ENCODE measurements around the gene PAPOLA.

Gene PAPOLA

DNA sequence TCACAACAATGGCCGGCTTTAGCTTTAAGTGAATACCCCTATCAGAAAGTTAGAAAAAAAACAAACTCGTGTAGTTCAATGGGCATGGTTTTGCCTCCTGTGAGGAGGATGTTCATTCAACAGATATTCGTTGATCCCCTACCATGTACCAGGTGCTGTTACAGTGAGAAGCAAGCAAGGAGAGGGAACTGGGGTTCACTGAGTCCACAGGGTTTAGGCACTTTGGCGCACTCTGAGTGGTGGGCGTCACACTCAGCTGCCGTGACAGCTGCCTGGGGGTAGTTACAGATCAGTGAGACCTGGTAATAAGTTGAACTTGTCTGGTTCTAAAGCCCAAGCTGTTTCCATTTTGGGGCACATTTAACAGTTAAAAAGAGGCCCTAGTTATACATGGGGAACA lies 74.2 kb downstream of the PAPOLA start:
- TF ChIP-seq, protein P1, sequence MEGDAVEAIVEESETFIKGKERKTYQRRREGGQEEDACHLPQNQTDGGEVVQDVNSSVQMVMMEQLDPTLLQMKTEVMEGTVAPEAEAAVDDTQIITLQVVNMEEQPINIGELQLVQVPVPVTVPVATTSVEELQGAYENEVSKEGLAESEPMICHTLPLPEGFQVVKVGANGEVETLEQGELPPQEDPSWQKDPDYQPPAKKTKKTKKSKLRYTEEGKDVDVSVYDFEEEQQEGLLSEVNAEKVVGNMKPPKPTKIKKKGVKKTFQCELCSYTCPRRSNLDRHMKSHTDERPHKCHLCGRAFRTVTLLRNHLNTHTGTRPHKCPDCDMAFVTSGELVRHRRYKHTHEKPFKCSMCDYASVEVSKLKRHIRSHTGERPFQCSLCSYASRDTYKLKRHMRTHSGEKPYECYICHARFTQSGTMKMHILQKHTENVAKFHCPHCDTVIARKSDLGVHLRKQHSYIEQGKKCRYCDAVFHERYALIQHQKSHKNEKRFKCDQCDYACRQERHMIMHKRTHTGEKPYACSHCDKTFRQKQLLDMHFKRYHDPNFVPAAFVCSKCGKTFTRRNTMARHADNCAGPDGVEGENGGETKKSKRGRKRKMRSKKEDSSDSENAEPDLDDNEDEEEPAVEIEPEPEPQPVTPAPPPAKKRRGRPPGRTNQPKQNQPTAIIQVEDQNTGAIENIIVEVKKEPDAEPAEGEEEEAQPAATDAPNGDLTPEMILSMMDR (IDR thresholded peaks at IDR 0.05; ENCODE audit: low read depth, low read length): no peak
- no peak for DNase-seq (ENCODE audit: extremely low read depth, low read depth)

DNA sequence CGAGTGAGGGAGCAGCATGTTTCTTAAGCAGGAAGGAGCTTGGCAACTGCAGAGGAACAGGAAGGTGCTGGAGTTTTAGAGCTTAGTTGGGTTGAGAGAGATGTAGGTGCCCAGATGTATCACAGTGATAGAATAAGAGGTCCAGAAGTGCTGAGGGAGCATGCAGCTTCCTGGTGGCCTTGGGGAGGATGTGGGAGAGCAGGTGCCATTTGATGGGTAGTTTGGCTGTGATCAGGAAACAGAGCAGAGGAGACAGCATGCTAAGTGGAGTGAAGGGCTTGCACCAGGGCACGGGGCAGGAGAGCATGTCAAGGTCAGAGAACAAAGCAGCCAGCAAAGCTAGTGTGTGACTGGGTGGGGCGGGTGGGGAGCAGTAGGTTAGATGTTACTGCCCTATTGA lies 74.8 kb downstream of the PAPOLA start:
- DNase-seq (ENCODE audit: extremely low read depth, low read depth): no peak
- TF ChIP-seq, protein P1 (IDR thresholded peaks at IDR 0.05; ENCODE audit: low read depth, low read length): no peak

DNA sequence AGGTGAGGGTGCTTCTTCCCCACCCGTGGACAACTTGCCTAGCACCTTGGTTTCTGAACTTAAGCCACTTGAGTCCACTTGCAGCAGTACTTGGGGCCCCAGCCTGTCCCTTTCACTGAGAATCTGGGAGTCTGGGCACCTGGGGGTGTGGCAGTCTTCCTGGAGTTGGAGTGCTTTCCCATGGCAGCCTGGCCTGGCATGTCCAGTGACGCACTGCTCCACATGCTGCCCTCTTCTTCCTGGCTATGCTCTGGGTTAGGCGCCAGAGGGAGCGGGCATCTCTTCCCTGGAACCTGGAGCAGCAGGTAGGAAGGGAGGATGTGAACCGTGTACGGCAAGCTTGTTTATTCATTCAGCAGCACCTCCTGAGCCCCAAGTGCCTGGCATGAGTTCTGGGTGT lies 76.4 kb downstream of the PAPOLA start:
- TF ChIP-seq, protein P1 (IDR thresholded peaks at IDR 0.05; ENCODE audit: low read depth, low read length): no peak
- no peak for DNase-seq (ENCODE audit: extremely low read depth, low read depth)

DNA sequence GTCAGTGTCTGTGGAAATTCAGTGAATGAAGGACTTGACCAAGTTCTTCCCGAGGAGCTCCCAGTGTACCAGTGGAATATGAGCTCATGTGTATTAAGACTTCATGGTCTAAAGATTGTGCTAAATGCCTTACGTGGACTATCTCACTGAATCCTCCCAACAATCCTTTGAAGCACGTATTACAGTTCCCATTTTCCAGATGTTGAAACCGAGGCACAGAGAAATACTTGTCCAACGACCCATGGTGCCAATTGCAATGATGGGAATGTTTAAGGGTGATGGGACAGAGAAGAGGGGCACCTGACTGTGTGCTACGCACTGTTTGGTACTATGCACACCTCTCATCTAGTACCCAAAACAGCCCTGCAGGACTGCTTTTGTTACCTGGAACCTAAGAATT lies 77.2 kb downstream of the PAPOLA start:
- no peak for DNase-seq (ENCODE audit: extremely low read depth, low read depth)
- TF ChIP-seq, protein P1 (IDR thresholded peaks at IDR 0.05; ENCODE audit: low read depth, low read length): no peak

DNA sequence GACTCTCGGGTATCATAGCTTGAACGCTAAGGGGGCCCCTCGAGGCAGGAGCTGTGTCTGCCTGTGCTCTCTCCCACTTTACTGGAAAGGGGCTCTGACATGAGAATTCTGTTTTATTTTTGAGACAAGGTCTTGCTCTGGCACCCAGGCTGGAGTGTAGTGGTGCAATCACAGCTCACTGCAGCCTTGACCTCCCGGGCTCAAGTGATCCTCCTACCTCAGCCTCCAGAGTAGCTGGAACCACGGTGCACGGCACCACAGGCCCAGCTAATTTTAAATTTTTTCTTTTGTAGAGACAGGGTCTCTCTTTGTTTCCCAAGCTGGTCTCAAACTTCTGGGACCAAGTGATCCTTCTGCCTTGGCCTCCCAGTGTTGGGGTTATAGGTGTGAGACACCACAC lies 77.7 kb downstream of the PAPOLA start:
- DNase-seq (ENCODE audit: extremely low read depth, low read depth): no peak
- TF ChIP-seq, protein P1 (IDR thresholded peaks at IDR 0.05; ENCODE audit: low read depth, low read length): no peak

DNA sequence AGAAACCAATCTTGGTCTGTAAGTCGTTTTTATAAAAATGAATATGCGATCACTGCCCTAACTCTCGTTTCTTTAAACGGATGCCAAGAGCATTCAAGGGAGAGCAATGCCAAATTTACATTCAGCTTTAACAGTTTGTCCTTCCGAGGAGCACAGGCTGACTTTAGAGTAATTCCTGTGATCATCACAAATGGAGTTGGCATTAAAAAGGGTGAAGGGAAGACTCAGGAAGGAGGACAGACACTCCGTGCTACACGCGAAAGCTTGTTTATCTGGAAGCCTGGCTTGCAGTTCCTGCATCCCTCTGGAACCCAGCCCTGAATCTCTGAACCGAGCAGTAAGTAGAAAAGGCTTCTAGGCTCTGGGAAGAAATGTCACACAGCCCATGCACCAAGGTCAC lies 78.4 kb downstream of the PAPOLA start:
- no peak for DNase-seq (ENCODE audit: extremely low read depth, low read depth)
- TF ChIP-seq, protein P1 (IDR thresholded peaks at IDR 0.05; ENCODE audit: low read depth, low read length): no peak

DNA sequence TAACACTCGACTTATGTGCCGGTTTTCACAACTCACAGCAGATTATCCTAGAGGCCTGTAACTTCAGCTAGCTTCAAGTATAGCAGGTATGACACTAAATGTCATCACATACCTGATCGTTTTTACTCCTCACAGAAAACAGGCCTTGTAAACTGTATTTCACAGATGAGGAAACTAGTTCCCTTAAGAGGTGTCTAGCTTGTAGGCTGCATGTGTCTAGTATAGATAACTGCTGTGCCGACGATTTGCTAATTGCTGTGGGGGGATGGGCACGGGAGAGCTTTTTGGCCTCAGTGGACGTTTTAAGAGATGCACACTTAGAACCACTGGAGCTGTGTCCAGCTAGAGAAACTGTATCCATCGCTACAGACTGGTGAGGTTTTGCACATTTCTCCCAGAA lies 78.8 kb downstream of the PAPOLA start:
- TF ChIP-seq, protein P1 (IDR thresholded peaks at IDR 0.05; ENCODE audit: low read depth, low read length): no peak
- no peak for DNase-seq (ENCODE audit: extremely low read depth, low read depth)

Data from AG09319 (cell line).